HG03060 (cell line): ENCODE measurements around the gene CAGE1.
"Not testable (repeated sequence)": the region's sequence is repeated elsewhere in the genome, so short reads cannot be mapped to it uniquely, and the experiment has no call there.

Experiments used
- ATAC-seq: cut with Tn5 transposase; IDR thresholded peaks from one replicate; pipeline ENCODE4 v1.9.1; 2021; ENCODE audit warnings: low read depth, moderate number of reproducible peaks; ENCODE audit not compliant: unreplicated experiment

The CAGE1 gene

GRCh38 chr6:7341271-7341670 lies 48.3 kb downstream of the CAGE1 start:
- ATAC-seq: no peak

- not testable (repeated sequence) for ATAC-seq
Measured at GRCh38 chr6:7339007-7339732, 50.4 kb downstream of the CAGE1 start.

GRCh38 chr6:7338031-7338430 lies 51.5 kb downstream of the CAGE1 start:
- no peak for ATAC-seq

GRCh38 chr6:7335519-7335918 lies 54.0 kb downstream of the CAGE1 start:
- ATAC-seq: no peak

GRCh38 chr6:7334685-7335084 lies 54.9 kb downstream of the CAGE1 start:
- no peak for ATAC-seq

- no peak for ATAC-seq
Measured at GRCh38 chr6:7332090-7332745, 57.3 kb downstream of the CAGE1 start.

GRCh38 chr6:7331452-7331851 lies 58.1 kb downstream of the CAGE1 start:
- ATAC-seq: no peak

- no peak for ATAC-seq
Measured at GRCh38 chr6:7328243-7328642, 61.3 kb downstream of the CAGE1 start.

- ATAC-seq: no peak
Measured at GRCh38 chr6:7325750-7326149, 63.8 kb downstream of the CAGE1 start.

- ATAC-seq: peak; percentile 47
Measured at GRCh38 chr6:7324520-7324919, 65.0 kb downstream of the CAGE1 start.

GRCh38 chr6:7323074-7323473 lies 66.5 kb downstream of the CAGE1 start:
- no peak for ATAC-seq

GRCh38 chr6:7321866-7322265 lies 67.7 kb downstream of the CAGE1 start:
- ATAC-seq: not testable (repeated sequence)

- not testable (repeated sequence) for ATAC-seq
Measured at GRCh38 chr6:7319406-7319805, 70.1 kb downstream of the CAGE1 start.

GRCh38 chr6:7317538-7317937 lies 72.0 kb downstream of the CAGE1 start:
- ATAC-seq: no peak

GRCh38 chr6:7316658-7317533 lies 72.6 kb downstream of the CAGE1 start:
- no peak for ATAC-seq

GRCh38 chr6:7315948-7316365 lies 73.6 kb downstream of the CAGE1 start:
- no peak for ATAC-seq

- ATAC-seq: not testable (repeated sequence)
Measured at GRCh38 chr6:7315087-7315947, 74.2 kb downstream of the CAGE1 start.

GRCh38 chr6:7314414-7314813 lies 75.1 kb downstream of the CAGE1 start:
- ATAC-seq: no peak

- no peak for ATAC-seq
Measured at GRCh38 chr6:7313505-7314165, 75.9 kb downstream of the CAGE1 start.
